Breast epithelium (tissue), 3 donors: ENCODE measurements around the gene PQBP1.

ENCODE experiments used
- POLR2A ChIP-seq: fragments of 450-650 bp; IDR thresholded peaks from one replicate; pipeline ENCODE4 v1.6.1; 2016; ENCODE audit warnings: antibody characterized with exemption, mild to moderate bottlenecking, moderate library complexity
- POLR2AphosphoS5 ChIP-seq, 3 donors: sonication (generic); formaldehyde crosslinking; IDR thresholded peaks; one replicate each; pipeline ENCODE4 v1.6.1; 2017; ENCODE audit warnings: antibody characterized with exemption in 3 of 3
- TF ChIP-seq, protein P1 (sequence below), 3 donors: fragments of 450-650 bp; IDR thresholded peaks; one replicate each; pipeline ENCODE4 v1.5.1; 2016 to 2017; ENCODE audit warnings: antibody characterized with exemption in 3 of 3, mild to moderate bottlenecking in 3 of 3, moderate library complexity in 3 of 3

DNA sequence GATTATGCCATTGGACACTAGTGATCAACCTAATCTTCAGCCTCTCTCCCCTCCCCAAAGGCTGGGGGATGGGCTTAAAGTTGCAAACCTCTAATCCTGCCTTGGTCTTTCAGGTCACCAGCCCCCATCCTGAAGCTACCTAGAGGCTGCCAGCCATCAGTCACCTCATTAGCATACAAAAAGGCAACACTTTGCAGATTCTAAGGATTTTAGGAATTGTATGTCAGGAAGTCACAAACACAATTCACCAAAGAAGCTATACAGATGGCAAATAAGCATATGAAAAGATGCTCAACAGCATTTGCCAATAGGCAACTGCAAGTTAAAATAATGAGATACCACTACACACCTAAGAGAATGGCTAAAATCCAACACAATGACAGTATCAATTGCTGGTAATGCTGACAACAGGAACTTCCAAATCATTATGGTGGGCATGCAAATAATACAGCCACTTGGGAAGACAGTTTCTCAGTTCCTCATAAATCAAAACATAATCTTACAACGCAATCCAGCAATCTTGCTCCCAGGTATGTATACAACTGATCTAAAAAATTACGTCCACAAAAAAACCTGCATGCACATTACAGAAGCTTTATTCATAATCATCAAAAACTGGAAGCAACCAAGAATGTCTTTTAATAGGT lies 30.1 kb downstream of the PQBP1 start:
- TF ChIP-seq, protein P1, sequence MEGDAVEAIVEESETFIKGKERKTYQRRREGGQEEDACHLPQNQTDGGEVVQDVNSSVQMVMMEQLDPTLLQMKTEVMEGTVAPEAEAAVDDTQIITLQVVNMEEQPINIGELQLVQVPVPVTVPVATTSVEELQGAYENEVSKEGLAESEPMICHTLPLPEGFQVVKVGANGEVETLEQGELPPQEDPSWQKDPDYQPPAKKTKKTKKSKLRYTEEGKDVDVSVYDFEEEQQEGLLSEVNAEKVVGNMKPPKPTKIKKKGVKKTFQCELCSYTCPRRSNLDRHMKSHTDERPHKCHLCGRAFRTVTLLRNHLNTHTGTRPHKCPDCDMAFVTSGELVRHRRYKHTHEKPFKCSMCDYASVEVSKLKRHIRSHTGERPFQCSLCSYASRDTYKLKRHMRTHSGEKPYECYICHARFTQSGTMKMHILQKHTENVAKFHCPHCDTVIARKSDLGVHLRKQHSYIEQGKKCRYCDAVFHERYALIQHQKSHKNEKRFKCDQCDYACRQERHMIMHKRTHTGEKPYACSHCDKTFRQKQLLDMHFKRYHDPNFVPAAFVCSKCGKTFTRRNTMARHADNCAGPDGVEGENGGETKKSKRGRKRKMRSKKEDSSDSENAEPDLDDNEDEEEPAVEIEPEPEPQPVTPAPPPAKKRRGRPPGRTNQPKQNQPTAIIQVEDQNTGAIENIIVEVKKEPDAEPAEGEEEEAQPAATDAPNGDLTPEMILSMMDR (IDR thresholded peaks at IDR 0.05) = no peak
- TF ChIP-seq POLR2A (no peak), POLR2AphosphoS5 (IDR thresholded peaks at IDR 0.05) (no peak)
